Stimulated activated CD4-positive, alpha-beta T cell treated with anti-CD3 and anti-CD28 coated beads, Interleukin-2, amount 100 ng/mL, for 4 hours (primary cell): Measurements from ENCODE around the gene SOX30.

Experiments used
- DNase-seq: peaks from one replicate; pipeline ENCODE4 v3.0.0-alpha.2; 2020; ENCODE audit warnings: low read depth

Gene SOX30

DNA sequence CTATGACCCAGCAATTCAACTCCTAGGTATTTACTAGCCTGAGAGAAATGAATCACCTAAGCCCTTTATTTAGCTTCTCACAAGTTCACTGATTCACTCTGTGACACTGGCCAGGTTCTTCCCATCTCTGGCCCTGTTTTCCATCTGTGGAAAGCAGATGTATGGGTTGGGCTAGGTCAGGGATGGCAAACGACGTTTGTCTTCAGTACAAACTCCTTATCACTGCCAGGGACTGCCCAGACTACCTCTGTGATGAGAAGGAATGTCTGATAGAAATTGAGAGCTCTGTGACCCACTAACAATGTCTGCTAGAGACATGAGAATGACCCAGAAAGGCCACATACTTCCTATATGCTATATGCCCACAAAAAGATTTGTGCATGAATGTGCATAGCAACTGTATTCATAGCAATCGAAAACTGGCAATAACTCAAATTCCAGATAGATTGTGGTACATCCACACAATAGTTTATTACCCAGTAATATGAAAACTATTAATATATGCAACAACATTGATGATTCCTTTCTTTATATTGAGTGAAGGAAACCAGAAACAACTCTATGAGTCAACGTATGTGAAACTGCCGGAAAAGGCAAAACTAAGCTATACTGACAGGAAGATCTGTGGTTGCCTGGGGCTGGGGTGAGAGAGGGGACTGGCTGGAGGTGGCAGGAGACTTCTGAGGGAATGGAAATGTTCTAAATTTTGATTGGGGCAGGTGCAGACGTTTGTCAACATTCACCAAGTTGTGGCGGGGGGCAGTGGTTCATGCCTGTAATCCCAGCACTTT, 44.7 kb downstream of the SOX30 start:
- peak; percentile 59 for DNase-seq

DNA sequence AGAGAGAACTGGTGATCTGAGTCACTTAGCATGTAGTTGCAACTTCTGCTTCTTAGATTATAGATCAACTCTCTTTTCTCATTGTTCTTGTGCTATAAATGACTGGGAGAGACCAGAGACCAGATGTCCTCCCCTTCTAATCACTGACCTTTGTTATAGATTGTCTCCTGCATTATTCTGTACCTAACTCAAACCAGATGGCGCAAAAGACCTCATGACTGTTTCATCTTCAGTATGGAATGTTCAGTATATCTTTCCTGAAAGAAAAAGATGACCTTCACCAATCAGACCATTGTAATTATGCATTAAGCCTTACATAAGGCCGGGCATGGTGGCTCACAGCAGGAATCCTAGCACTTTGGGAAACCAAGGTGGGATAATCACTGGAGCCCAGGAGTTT, 46.2 kb downstream of the SOX30 start:
- DNase-seq: no peak

DNA sequence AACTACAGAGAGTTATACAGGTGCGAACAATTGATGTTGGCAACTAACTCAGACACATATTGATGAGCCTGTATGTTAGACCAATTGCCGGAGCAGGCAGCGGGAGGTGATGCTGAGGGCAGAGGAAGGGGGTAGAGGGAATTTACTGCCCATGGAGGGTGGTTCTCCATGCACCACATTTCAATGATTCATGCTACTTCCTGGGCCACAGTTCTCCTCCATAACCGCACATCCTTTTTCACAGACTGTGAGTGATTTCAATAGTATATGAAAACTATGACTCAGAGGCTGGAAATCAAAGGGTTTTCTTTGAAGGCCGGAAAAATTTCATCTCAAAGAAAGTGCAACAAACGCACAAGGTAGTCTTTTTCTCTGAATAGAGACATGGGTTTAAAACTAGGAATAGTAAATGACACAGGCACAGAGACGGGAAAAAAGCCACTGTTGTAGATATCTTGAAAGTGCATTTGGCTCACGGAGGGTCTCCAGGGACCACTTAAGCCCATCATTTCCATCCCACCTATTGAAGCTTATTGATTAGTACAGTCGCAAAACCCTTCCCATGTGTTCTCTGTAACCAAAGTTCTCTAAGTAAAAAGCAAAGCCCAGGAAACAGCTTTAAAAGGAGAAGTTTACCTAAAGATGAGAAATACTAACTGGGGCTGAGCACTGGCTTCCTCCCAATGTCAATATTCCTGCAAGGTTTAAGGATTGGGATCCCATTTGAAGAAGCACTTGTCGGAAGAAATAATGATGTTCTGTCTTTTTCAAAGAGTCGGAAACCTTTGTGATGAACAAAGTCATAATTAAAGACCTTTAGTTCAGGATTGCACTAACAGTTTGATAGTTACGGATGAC, 48.7 kb downstream of the SOX30 start:
- DNase-seq: peak; percentile 63

DNA sequence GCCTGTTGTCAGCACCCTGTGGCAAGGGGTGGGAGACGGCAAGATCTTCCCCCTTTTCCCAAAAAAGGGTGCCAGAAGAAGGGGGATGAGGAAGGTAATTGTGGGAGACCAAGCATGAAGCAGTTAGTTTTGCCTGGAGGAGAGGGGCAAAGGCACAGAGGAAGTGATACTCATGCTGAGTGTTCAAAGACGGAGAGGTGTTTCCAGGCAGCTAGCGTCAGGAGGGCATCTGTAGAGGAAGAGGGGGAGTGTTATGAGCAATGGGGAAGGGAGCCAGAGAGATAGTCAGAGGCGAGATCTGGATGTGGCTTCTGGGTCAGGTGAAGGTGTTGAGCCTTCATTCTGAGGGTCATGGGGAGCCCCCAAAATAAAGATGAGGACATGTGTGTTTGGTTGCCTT, 49.7 kb downstream of the SOX30 start:
- DNase-seq: peak; percentile 50

DNA sequence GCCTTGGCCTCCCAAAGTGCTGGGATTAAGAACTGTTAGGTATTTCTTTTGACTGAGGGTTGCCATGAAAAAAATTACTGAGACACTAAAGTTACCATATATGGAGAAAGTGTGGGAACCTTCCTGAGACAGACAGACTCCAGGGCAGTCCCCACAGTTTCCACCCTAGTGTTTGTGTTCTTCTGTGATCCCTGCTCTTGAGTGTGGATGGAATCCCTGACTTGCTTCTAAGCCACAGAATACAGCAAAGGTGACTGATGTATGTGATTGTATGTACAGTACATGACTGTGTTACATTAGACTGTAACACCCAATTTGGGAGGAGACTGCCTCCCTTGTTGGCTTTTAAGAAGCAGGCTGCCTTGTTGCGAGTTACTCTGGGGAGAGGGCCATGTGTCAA, 52.0 kb downstream of the SOX30 start:
- DNase-seq: peak; percentile 36

DNA sequence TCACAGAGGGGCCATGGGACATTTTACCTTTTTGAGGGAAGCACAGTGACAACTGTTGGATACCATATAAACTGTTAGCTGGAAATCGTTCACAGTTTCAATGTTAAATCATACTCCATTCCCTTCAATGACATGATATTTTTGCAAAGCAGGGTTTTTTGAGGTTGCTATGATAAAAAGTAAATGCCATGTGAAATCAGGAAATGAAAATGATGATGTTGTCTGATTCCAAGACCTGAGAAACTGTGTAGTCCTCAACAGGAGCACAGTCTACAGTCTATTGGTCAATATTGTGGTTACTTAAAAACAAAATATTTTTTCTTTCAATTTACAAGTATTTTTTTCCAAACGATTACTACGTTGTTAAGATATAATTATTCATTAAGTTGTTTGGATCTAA, 52.7 kb downstream of the SOX30 start:
- DNase-seq: no peak

DNA sequence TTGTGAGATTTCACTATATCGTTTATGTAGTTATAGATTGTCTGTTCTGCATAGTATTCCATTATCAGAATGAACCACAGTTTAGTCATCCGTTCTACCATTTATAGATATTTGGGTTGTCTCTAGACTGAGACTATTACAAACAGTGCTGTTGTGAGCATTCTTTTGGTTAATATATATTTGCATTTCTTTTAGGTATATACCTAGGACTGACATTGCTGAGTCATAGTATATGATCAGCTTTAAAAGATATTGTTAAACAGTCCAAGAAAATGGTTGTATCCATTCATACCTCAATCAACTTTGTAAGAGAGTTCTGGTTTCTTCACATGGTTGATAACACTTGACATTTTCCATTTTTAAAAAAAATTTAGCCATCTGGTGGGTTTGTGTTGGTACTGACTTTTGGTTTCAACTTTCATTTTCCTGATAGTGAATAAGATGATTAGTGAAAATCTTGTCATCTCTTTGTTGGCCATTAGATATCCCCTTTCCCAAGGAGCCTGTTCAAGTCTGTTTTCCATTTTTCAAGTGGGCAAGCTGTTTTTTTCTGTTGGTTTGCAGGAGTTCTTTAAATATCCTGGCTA, 53.8 kb downstream of the SOX30 start:
- no peak for DNase-seq

DNA sequence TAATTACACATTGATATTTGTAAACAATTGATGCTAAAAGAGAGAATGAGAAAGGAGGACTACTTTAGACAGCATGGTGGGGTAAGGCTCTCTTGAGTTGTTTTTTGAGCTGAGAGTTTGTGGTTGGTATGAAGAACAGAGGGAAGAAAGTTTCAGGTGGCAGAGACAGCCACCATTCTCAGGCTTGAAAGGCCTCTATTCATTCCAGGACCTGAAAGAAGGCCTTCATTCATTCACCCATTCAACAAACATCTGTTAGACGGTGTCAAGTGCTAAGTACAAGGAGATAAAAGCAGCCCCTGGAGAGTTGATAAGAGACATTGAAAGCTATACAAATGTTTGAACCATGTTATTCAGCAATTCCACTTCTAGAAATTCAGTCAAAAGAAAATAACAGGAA, 55.0 kb downstream of the SOX30 start:
- no peak for DNase-seq

DNA sequence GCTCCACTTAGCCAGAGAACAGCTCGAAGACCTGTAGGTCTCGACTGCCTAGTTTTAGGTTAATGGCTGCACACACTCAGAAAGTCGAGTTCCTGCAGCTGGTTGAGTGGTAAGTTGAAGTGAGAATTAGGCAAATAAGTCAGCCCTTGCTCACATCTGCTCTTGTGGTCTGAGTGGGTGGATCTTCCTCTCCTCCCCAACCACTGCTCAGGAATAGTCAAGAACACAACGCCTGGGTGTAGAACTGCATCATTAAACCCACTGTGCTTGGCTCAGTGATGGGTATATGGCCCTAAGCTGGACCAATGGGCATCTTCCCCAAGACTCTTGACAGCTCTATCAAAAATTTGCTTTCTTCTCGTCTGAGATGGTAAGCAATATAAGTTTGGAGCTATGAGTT, 55.8 kb downstream of the SOX30 start:
- peak; percentile 39 for DNase-seq

DNA sequence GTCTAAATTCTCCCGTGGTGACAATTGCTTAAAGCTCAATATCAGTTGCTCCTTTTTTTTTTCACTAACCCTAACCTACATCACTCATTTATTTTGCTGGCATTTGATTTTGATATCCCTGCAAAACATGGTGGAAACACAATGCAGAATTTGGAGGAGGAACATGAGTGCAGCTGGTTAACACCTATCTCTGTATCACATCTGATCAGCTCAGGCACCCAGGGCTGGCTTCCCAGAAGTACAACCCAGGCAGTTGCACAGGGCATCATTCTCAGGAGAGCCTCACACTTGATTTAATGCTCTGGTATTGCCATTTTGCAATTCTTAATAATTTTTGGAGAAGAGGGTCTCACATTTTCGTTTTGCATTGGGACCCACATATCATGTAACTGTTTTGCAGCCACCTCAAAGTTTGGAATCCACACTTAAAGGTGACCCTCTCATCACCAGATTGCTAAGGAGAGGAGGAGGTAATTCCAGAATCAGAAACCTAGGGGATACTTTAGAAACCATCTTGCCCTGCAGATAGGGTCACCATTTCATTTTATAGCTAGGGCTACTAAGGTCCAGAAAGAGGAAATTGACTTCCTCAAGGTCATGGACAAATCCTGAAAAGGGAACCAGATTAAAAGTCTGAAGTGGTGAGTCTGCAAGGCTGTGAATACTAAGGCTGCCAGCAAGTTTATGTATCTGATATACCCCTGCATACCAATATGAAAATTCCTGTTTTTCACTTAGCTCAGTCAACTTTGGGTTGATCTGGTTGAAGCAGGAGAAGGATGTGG, 57.4 kb downstream of the SOX30 start:
- no peak for DNase-seq

DNA sequence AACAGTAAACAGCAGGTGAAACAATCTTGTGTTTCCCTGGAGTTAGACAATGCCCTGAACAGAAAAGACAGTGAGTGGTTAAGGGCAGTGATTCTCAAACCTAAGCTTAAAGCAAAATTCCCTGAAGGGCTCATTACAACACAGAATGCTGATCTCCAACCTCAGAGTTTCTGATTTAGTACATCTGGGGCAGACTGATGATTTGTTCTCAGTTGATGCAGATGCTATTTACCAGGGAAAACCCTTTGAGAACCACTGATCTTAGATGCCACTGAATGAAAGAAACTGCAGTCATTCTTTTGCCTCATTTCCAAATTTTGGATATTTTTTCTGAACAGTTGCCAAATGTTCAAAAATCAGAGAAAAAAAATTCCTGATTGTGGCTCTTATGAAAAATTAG, 58.0 kb downstream of the SOX30 start:
- DNase-seq: no peak

DNA sequence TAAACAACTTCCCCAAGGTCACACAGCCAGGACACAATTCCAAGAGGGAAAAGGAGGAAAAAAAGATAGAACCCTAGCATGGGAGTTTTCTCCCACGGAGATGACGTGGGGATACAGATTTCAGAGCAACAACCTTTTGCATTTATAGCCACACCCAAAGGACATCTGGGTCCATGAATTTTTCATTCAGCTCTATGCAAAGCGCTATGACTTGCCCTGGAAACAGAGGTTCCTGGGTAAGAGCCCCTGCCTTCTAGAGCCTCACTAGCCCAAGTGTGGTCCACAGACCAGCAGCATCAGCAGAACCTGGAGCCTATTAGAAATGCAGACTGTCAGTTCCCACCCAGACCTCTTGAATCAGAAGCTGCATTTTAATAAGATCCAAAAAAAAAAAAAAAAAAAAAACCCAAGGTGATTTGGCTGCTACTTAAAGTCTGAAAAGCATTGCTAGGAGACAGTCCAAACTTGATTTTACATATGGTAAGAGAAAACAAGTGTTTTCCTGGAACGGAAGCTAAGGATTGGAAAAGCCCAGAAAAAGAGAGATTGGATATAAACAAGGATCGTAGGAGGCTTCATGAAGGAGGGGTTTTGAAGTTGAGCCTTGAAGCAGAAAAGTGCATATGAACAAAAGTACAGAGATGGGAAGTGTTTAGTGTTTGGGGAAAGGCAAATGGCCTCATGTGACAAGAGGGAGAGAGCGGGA, 59.0 kb downstream of the SOX30 start:
- no peak for DNase-seq

DNA sequence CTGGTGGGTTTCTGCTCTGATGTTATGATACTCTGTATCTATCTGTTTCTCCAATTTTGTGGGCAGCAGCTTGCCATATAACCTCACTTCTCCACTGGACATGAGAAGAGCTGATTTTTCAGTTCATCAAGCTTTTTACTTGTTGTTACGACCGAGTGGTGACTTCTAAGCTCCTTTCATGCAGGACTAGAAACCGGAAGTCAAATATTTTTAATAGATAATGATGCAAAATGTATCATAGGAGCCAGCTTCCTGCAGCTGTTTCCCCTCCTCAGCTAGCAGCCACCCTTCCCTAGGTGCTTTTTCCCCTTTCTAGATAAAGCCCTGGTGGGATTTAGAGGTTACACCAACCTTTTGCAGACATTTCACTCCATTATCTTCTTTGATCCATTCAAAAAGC, 59.6 kb downstream of the SOX30 start:
- no peak for DNase-seq

DNA sequence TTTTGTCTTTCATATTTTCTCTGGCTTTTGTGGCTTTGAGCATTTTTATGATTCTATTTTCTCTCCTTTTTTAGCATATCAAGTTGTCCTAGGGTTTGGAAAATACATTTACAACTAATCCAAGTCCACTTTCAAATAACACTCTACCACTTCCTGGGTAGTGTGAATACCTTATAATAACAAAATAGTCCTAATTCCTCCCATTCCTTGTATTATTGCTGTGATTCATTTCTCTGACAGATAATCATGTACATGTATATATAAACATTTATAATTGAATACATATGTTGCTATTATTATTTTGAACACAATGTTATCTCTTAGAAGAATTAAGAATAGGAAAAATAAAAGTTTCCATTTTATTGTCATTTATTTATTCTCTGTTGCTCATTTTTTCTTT, 61.8 kb downstream of the SOX30 start:
- no peak for DNase-seq

DNA sequence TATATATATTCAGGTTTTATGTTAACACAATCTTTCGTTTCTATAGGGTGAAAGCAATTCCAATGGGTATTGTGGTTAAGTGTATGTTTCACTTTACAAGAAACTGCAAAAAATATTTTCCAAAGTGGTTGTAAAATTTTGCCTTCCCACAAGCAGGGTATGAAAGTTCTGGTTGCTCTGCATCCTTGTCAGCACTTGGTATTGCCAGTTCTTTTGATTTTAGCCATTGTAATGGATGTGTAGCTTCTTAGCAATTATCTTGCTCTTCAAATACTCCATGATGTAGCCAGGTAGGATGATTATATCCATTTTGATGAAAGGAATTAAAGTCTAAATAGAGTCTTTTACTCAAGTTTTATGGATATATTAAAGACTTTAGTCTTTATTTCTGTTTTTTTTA, 67.6 kb downstream of the SOX30 start:
- DNase-seq: no peak

DNA sequence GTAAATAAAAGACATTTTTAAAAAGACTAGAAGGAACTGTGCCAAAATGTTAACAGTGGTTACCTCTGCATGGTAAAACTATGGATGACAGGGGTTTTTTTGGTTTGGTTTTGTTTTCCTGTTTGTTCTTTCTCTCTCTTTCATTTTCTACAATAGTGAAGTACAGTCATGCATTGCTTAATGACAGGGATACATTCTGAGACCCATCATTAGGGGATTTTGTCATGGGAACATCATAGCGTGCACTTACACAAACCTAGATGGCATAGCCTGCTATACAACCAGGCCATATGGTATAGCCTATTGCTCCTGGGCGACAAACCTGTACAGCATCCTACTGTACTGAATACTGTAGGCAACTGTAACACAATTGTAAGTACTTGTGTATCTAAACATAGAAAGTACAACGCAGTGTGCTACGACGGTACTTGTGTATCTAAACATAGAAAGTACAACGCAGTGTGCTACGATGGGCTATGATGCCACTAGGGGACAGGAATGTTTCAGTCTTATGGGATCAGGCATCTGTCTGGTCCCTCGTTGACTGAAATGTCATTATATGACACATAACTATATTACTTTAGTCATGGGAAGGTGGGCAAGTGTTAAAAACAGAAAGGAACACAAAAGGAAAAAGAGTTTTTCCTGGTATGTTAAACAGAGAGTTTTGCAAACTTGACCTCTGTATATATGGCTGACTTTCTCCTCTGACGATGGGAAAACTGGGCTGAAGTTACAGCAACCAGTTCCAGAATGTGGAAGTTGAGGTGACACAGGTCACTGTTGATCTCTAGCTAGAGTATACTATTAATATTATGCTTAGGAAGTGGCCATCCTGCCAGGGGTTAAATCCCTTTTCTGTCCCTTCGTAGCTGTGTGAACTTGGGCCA, 69.3 kb downstream of the SOX30 start:
- DNase-seq: no peak

DNA sequence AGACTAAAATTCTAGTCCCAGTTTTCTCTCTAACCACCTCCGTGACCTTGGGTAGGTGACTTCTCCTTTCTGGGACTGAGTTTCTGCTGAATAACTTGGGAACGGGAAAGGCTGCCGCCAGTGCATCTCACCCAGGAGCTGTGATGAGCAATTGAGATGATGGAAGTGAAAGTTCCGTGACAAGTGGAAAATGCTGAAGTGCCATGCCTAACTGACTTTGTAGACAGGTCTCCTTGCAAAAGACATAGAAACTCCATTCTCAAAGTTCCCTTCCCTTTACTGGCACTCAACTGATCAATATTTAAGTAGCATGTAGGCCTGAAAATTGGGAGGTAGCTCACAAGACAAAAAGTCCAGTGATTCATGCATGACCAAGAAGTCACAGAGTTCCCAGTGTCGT, 70.3 kb downstream of the SOX30 start:
- DNase-seq: no peak

DNA sequence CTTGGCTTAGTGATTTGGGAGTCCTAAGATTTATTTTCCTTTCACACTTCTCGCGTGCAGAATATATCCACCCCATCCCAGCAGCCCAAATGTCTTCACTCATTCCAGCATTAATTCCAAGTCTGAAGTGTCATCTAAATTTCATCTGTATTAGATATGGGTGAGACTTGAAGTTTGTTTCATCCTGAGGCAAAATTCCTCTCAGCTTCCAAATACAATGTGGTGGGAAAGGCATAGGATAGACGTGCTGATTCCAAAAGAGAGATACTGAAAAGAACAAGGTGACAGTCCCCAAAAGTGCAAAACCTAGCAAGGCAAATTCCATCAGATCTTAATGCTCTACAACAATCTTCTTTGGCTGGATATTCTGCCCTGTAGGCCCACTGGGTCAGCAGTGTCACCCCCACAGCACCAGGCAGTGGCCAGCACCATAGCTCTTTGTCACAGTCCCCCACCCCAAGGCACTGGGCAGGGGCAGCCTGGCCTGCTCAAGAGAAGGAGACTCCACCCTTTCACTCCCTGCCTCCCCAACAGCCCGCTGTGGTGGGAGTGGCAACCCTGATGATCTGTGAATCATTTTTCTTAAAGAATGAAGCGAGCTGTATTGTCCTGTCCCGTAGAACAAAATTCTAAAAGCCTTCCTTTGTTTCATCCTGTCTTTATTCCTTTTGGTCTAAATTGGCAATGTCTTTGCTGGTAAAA, 74.0 kb downstream of the SOX30 start:
- DNase-seq: no peak

DNA sequence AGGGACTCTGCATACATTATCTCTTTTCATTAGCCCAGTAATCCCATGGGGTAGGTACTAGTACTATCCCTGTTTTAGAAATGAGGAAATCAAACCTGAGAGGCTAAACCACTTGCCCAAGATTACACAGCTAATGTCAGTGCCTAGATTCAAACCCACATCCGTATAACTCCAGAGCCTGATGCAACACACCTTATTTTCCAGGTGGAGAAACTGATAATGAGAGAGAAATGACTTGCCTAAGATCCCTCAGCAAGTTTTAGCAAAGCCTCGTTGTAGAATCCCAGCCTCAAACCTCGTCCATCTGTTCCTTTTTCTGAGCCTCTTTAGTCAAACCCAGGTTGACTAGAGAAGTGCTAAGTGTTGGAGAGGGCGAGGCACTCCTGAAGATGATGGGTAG, 75.6 kb downstream of the SOX30 start:
- no peak for DNase-seq
